ENCODE results near the gene FAM180A.

- TF ChIP-seq EP300 (IDR thresholded peaks at IDR 0.05; ENCODE audit: borderline replicate concordance in 1 of 2, low read depth in 2 of 2, low read length in 2 of 2) = no peak
- no peak for TF ChIP-seq CTCF (IDR thresholded peaks at IDR 0.05; ENCODE audit: control extremely low read depth in 1 of 3, insufficient read depth in 1 of 3, low read depth in 1 of 3, low read length in 3 of 3)
- no peak for TF ChIP-seq JUND (IDR thresholded peaks at IDR 0.05; ENCODE audit: low read length)
- TF ChIP-seq POLR2A (IDR thresholded peaks at IDR 0.05; ENCODE audit: control extremely low read depth in 1 of 2, low read depth in 2 of 2, low read length in 2 of 2) = no peak
- TF ChIP-seq SIRT6 (IDR thresholded peaks at IDR 0.05; ENCODE audit: low read length) = no peak
- no peak for TF ChIP-seq YY1 (IDR thresholded peaks at IDR 0.05; ENCODE audit: low read depth, low read length)
- no peak for TF ChIP-seq MAFK (IDR thresholded peaks at IDR 0.05; ENCODE audit: low read depth, low read length)
- TF ChIP-seq RAD21 (IDR thresholded peaks at IDR 0.05 in 1 of 2, conservative IDR thresholded peaks at IDR 0.05 in 1 of 2; ENCODE audit: low read depth in 2 of 2, low read length in 2 of 2) = no peak
- no peak for TF ChIP-seq FOSL1 (IDR thresholded peaks at IDR 0.05; ENCODE audit: insufficient read depth, low read depth, low read length)
- no peak for TF ChIP-seq CHD2 (IDR thresholded peaks at IDR 0.05; ENCODE audit: low read length)
- no peak for TF ChIP-seq MAX (IDR thresholded peaks at IDR 0.05)
Observed at GRCh38 chr7:135734343-135734689, 14.3 kb downstream of the FAM180A start.
